A375 (cell line): ENCODE data around the gene DYRK4. TPM values are rescaled to one million over a fixed set of nuclear protein-coding genes. Genes with fewer than 3 reads are reported as not detected.

Source experiments
- total RNA-seq: library from RNA; depleted of rRNA; stranded (reverse); fragments of >200 nt; shearing (Covaris generic); gene quantifications from 2 replicates; pipeline ENCODE4 v1.2.3, GENCODE V29; 2014; rRNA removed

Gene DYRK4, protein sequence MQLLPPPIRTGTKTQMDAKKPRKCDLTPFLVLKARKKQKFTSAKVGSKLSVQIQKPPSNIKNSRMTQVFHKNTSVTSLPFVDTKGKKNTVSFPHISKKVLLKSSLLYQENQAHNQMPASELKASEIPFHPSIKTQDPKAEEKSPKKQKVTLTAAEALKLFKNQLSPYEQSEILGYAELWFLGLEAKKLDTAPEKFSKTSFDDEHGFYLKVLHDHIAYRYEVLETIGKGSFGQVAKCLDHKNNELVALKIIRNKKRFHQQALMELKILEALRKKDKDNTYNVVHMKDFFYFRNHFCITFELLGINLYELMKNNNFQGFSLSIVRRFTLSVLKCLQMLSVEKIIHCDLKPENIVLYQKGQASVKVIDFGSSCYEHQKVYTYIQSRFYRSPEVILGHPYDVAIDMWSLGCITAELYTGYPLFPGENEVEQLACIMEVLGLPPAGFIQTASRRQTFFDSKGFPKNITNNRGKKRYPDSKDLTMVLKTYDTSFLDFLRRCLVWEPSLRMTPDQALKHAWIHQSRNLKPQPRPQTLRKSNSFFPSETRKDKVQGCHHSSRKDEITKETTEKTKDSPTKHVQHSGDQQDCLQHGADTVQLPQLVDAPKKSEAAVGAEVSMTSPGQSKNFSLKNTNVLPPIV
- total RNA-seq = 55.4 and 65.1 TPM in 2 replicates

DNA sequence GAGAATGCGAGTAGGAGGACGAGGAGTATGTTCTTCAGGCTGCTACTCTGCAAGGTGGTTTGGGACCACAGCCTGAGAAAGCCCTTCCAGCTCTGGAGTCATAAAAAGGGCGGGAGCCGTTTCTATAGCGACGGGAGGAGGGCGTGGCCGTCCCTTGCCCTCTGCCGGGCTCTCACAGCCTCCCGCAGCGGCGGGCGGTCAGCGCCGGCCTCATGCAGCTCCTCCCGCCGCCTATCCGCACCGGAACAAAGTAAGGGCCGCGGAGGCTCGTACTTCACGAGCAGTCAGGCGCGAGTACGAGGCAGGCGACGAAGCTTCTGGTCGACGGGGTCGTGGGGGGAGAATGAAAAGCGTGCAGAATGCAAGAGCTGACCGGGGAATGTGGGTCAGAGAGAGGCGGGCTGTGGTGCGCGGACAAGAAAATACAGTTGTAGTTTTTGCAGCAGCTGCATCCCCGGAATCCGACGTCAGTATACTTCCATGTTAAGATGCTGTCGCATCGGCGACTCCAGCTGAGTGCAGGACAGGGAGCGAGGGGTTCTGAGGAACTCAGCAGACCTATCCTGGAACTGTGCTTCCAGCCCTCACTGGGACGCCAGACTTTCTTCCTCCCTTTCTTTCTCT is at the start of gene DYRK4:
DYRK4 (plus strand) TSS at position 175 of the 624 bp plus-strand sequence; CDS start at position 213, 38 bp downstream.

DNA sequence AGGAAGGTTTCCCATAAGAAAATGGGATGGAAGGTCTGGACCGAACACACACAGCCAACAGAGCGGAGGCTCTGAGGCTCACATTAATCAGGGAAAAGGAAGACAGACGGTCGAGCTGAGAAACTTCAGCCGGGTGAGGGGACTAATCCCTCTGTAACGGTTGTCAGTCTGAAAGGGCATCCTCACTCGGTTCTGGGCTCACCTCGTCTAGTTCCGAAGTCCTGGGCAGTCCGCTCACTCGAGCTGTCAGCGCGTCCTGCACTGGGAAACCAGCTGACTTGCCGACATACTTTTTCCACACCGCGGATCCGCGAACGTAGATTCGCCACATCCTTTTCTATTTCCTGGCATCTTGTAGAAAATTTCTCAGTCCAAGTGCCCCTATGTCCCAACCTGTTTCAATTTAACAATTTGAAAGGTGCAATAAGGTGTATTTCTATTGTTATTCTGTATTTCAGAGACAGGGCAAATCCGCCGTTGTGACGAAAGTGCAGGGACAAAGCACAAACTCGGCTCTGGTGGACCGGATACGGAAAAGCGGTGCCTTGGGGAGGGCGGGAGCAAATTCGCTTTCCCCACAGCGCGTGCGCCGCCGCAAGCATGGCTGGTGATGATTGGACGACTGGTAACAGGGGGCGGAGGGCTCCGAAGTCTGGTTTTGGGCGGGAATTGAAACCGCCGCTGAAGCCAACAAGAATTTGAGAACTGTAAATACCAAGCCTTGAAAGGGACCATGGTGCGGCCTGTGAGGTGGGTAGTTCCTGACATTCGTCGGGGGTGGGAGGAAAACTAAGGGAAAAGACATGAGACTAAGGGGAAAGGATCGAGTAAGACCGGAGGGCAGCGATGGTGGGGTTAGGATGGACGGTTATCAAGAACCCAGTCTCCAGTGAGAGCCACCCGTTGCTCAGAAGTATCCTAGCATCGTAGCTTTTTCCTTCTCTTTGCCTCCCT is 23.5 kb upstream of the DYRK4 start, which contains the start of gene RAD51AP1:
RAD51AP1 (plus strand) TSS at position 684 of the 954 bp plus-strand sequence; CDS start at position 734, 50 bp downstream.

DNA sequence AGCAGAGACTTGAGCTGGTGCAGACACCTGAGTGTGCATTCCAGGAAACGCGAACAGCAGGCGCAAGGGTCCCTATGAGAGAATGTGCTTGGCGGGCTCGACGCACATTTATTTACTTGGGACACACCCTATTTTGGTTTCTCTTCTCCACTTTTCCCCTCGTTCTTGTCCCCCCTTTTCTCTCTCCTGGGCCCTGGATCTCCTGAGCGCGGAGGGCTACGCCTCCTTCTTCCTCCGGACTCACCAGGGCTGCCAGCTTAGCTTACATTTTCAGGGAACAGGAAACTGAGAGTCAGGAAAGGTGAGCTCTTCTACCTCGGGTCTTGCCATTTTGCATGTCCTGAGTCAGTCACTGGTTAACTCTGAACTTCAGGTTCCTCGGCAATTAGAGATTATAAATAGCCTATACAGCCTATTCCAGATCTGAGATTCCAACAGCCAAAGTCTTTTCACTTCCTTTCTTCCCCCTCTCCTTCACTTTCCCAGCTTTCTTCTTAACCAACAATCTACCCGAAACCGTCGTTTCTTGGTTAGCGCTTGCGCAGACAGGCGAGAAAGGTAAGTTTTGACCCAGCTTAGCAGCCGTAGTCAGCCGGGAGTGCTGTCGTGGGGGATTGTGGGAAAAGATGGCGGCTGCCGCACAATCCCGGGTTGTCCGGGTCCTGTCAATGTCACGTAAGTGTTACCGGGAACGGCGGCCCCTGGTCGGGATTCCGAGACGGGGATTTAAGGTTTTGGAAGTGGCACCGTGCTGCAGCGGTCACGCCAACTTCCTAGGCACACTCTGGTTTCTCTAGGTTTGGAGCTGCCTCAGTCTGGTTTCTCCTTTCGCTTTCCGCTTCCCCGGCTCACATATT is 86.7 kb downstream of the DYRK4 start, which contains the start of the genes AKAP3 and NDUFA9:
AKAP3 (minus strand) TSS at position 551 of the 857 bp plus-strand sequence. CDS start 10,855 bp downstream, outside the sequence.
NDUFA9 (plus strand) TSS at position 614 of the 857 bp plus-strand sequence; CDS start at position 627, 13 bp downstream.

Other genes with a start within 250 kb of the DYRK4 start
- gene TIGAR, start 241.0 kb upstream of the DYRK4 start, total RNA-seq = 12.3 and 14.7 TPM in 2 replicates
- not detected in 2 replicates for gene FGF23, start 182.5 kb upstream of the DYRK4 start, total RNA-seq
- not detected in 2 replicates for gene FGF6, start 116.4 kb upstream of the DYRK4 start, total RNA-seq
- 34.3 and 41.8 TPM in 2 replicates for gene RAD51AP1, start 23.3 kb upstream of the DYRK4 start, total RNA-seq
- gene AKAP3, start 86.8 kb downstream of the DYRK4 start, total RNA-seq = 0.45 and 0.53 TPM in 2 replicates
- 76.6 and 92.3 TPM in 2 replicates for gene NDUFA9, start 86.9 kb downstream of the DYRK4 start, total RNA-seq
- gene GALNT8, start 158.2 kb downstream of the DYRK4 start, total RNA-seq = not detected in 2 replicates